Loucy (cell line): ENCODE results near the gene CAMK2G.

Source experiments
- H2AFZ ChIP-seq: fragments of 200-600 bp; sonication (generic); 2 replicates; pipeline ENCODE4 v1.6.0; 2016; ENCODE audit warnings: antibody characterized with exemption, mild to moderate bottlenecking, low read length, moderate library complexity
- H3F3A ChIP-seq: fragments of 200-600 bp; 2 replicates; pipeline ENCODE4 v1.6.0; 2016; ENCODE audit warnings: antibody characterized with exemption, low read depth, mild to moderate bottlenecking
- H3K27me3 ChIP-seq: fragments of 200-600 bp; sonication (generic); 2 replicates; pipeline ENCODE4 v1.6.1; 2014; ENCODE audit warnings: low read length, mild to moderate bottlenecking; ENCODE audit not compliant: insufficient read depth, poor library complexity, severe bottlenecking
- H3K36me3 ChIP-seq: fragments of 200-600 bp; sonication (generic); 2 replicates; pipeline ENCODE4 v1.6.1; 2016; ENCODE audit warnings: low read length; ENCODE audit not compliant: insufficient read depth
- H3K4me1 ChIP-seq: fragments of 200-600 bp; sonication (generic); 2 replicates; pipeline ENCODE4 v1.5.1; 2014; ENCODE audit warnings: low read length, mild to moderate bottlenecking; ENCODE audit not compliant: insufficient read depth, poor library complexity, severe bottlenecking
- H3K4me2 ChIP-seq: fragments of 200-600 bp; sonication (generic); 2 replicates; pipeline ENCODE4 v1.6.0; 2014; ENCODE audit warnings: antibody characterized with exemption, low read length, low read depth, mild to moderate bottlenecking; ENCODE audit not compliant: poor library complexity, severe bottlenecking
- H3K4me3 ChIP-seq: fragments of 200-600 bp; sonication (generic); 2 replicates; pipeline ENCODE4 v1.5.1; 2014; ENCODE audit warnings: low read length, mild to moderate bottlenecking, mixed read lengths; ENCODE audit not compliant: poor library complexity, severe bottlenecking
- H3K79me2 ChIP-seq: fragments of 200-600 bp; sonication (generic); 2 replicates; pipeline ENCODE4 v1.6.1; 2014; ENCODE audit warnings: low read length; ENCODE audit not compliant: insufficient read depth
- H3K9ac ChIP-seq: fragments of 200-600 bp; sonication (generic); 2 replicates; pipeline ENCODE4 v1.6.0; 2014; ENCODE audit warnings: mild to moderate bottlenecking, low read depth, low read length, moderate library complexity; ENCODE audit not compliant: poor library complexity, severe bottlenecking
- H3K9me2 ChIP-seq: fragments of 200-600 bp; sonication (generic); replicated peaks from 2 replicates; pipeline ENCODE4 v1.6.1; 2016; ENCODE audit warnings: low read depth, low read length, mixed read lengths
- H3K9me3 ChIP-seq: fragments of 200-600 bp; sonication (generic); 2 replicates; pipeline ENCODE4 v1.6.1; 2014; ENCODE audit warnings: mild to moderate bottlenecking, antibody characterized with exemption, low read length, low read depth; ENCODE audit not compliant: insufficient read depth
- H4K20me1 ChIP-seq: fragments of 200-600 bp; sonication (generic); 2 replicates; pipeline ENCODE4 v1.6.0; 2014; ENCODE audit warnings: antibody characterized with exemption, low read length, mild to moderate bottlenecking; ENCODE audit not compliant: insufficient read depth, poor library complexity, severe bottlenecking
- EZH2phosphoT487 ChIP-seq: fragments of 200-600 bp; IDR thresholded peaks from 2 replicates; pipeline ENCODE4 v1.6.1; 2018; ENCODE audit warnings: antibody characterized with exemption, mild to moderate bottlenecking, moderate library complexity, borderline replicate concordance
- TF ChIP-seq, protein P1 (sequence below): fragments of 200-600 bp; sonication (generic); conservative IDR thresholded peaks from 2 replicates; pipeline ENCODE4 v1.5.1; 2014; ENCODE audit warnings: mild to moderate bottlenecking, antibody characterized with exemption, low read length

CAMK2G gene

DNA sequence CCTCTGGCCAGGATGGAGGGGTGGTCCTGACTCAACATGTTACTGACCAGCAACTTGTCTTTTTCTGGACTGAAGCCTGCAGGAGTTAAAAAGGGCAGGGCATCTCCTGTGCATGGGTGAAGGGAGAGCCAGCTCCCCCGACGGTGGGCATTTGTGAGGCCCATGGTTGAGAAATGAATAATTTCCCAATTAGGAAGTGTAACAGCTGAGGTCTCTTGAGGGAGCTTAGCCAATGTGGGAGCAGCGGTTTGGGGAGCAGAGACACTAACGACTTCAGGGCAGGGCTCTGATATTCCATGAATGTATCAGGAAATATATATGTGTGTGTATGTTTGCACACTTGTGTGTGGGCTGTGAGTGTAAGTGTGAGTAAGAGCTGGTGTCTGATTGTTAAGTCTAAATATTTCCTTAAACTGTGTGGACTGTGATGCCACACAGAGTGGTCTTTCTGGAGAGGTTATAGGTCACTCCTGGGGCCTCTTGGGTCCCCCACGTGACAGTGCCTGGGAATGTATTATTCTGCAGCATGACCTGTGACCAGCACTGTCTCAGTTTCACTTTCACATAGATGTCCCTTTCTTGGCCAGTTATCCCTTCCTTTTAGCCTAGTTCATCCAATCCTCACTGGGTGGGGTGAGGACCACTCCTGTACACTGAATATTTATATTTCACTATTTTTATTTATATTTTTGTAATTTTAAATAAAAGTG is 42.6 kb upstream of the CAMK2G start:
- Histone ChIP-seq H3K36me3 (peaks cover 8% of the 10 kb centered on the region; the same call in 1 of the 2 replicates), H3K4me1 (peaks cover 8% of the 10 kb centered on the region), H3K9ac (no peak overlapping the region), H3K9me3 (no peaks in the 10 kb centered on the region), H3K9me2 (no peaks in the 10 kb centered on the region), H3F3A (no peaks in the 10 kb centered on the region), H3K27me3 (no peaks in the 10 kb centered on the region), H4K20me1 (peaks cover 2% of the 10 kb centered on the region), H3K4me2 (no peak overlapping the region), H2AFZ (no peak overlapping the region), H3K4me3 (no peak overlapping the region), H3K79me2 (peaks cover 1% of the 10 kb centered on the region; the same call in 1 of the 2 replicates)
- TF ChIP-seq, protein P1, sequence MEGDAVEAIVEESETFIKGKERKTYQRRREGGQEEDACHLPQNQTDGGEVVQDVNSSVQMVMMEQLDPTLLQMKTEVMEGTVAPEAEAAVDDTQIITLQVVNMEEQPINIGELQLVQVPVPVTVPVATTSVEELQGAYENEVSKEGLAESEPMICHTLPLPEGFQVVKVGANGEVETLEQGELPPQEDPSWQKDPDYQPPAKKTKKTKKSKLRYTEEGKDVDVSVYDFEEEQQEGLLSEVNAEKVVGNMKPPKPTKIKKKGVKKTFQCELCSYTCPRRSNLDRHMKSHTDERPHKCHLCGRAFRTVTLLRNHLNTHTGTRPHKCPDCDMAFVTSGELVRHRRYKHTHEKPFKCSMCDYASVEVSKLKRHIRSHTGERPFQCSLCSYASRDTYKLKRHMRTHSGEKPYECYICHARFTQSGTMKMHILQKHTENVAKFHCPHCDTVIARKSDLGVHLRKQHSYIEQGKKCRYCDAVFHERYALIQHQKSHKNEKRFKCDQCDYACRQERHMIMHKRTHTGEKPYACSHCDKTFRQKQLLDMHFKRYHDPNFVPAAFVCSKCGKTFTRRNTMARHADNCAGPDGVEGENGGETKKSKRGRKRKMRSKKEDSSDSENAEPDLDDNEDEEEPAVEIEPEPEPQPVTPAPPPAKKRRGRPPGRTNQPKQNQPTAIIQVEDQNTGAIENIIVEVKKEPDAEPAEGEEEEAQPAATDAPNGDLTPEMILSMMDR: no peak
- no peak for TF ChIP-seq EZH2phosphoT487

DNA sequence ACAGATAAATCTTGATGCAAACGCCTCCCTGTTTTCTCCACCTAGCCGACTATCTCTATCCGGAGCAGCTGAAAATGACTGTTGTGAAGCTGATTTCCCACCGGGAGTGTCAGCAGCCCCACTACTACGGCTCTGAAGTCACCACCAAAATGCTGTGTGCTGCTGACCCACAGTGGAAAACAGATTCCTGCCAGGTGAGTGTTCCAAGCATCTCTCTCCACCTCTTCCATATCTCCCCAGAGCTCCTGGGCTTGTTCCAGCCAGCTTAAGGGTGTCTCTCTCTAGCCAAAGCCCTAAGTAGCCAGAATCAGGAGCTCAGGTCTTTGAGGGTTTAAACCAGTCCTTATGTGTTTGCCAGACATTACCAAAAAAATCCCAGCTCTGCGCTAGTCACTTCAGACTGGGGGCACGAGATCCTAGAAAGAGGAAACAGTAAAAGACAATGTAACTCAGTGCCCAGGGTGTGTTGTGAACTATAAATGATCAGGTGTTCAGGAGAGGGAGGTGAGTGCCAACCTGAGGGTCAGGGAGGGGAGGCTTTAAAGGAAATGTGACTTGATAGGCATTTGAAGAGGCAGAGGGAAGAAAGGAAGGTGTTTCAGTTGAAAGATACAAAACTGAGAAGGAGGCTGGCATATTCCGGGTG is 41.0 kb upstream of the CAMK2G start:
- no peaks in the 10 kb centered on the region for H3K9me2 ChIP-seq
- no peaks in the 10 kb centered on the region for H3K27me3 ChIP-seq
- H3K36me3 ChIP-seq: peaks cover 8% of the 10 kb centered on the region; the same call in 1 of the 2 replicates
- H4K20me1 ChIP-seq: peaks cover 8% of the 10 kb centered on the region
- peaks cover 16% of the 10 kb centered on the region for H3K4me1 ChIP-seq
- no peak overlapping the region for H3K4me2 ChIP-seq
- peaks cover 13% of the 10 kb centered on the region for H3K79me2 ChIP-seq
- no peak overlapping the region for H3K4me3 ChIP-seq
- H2AFZ ChIP-seq: no peak overlapping the region
- no peaks in the 10 kb centered on the region for H3K9me3 ChIP-seq
- TF ChIP-seq, protein P1: no peak
- TF ChIP-seq EZH2phosphoT487: no peak
- no peak overlapping the region for H3K9ac ChIP-seq
- H3F3A ChIP-seq: no peaks in the 10 kb centered on the region

DNA sequence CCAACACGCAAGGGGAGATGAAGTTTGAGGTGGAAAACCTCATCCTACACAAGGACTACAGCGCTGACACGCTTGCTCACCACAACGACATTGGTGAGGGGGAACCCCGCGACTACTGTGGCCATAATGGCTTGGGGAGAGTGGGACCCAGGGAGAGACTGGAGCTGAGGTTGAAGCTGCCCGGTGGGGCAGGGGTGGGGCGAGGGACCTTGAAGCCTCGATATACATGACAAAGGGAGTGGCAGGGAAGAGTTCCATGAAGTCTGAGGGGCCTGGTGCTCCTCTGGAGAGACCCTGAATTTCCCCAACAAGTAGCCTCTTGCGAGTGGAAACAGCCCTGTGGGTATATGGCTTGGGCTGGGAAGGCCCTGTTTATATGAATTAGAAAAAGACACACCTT is 39.7 kb upstream of the CAMK2G start:
- peaks cover 26% of the 10 kb centered on the region for H3K79me2 ChIP-seq
- no peaks in the 10 kb centered on the region for H3K27me3 ChIP-seq
- H3K4me3 ChIP-seq: no peak overlapping the region
- H3K4me1 ChIP-seq: peaks cover 22% of the 10 kb centered on the region
- no peaks in the 10 kb centered on the region for H3F3A ChIP-seq
- no peak overlapping the region for H2AFZ ChIP-seq
- peaks cover 8% of the 10 kb centered on the region for H4K20me1 ChIP-seq
- peaks cover 8% of the 10 kb centered on the region; the same call in 1 of the 2 replicates for H3K36me3 ChIP-seq
- no peaks in the 10 kb centered on the region for H3K9me2 ChIP-seq
- TF ChIP-seq EZH2phosphoT487: no peak
- TF ChIP-seq, protein P1: no peak
- H3K4me2 ChIP-seq: no peak overlapping the region
- H3K9ac ChIP-seq: no peak overlapping the region
- no peaks in the 10 kb centered on the region for H3K9me3 ChIP-seq
